Measurements from ENCODE around the gene SH3TC1.

GRCh38 chr4:8259743-8260430, 60.8 kb downstream of the SH3TC1 start:
- TF ChIP-seq, protein P1, sequence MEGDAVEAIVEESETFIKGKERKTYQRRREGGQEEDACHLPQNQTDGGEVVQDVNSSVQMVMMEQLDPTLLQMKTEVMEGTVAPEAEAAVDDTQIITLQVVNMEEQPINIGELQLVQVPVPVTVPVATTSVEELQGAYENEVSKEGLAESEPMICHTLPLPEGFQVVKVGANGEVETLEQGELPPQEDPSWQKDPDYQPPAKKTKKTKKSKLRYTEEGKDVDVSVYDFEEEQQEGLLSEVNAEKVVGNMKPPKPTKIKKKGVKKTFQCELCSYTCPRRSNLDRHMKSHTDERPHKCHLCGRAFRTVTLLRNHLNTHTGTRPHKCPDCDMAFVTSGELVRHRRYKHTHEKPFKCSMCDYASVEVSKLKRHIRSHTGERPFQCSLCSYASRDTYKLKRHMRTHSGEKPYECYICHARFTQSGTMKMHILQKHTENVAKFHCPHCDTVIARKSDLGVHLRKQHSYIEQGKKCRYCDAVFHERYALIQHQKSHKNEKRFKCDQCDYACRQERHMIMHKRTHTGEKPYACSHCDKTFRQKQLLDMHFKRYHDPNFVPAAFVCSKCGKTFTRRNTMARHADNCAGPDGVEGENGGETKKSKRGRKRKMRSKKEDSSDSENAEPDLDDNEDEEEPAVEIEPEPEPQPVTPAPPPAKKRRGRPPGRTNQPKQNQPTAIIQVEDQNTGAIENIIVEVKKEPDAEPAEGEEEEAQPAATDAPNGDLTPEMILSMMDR (IDR thresholded peaks at IDR 0.05; ENCODE audit: low read length) = no peak
- no peak for TF ChIP-seq EZH2 (IDR thresholded peaks at IDR 0.05; ENCODE audit: borderline replicate concordance, low read length)
